GM21423 (cell line): Measurements from ENCODE around the gene RPL36.
"Not testable (repeated sequence)": the region's sequence is repeated elsewhere in the genome, so short reads cannot be mapped to it uniquely, and the experiment has no call there.

Source experiments
- ATAC-seq: cut with Tn5 transposase; IDR thresholded peaks from one replicate; pipeline ENCODE4 v1.9.1; 2021; ENCODE audit warnings: mild to moderate bottlenecking, moderate library complexity; ENCODE audit not compliant: unreplicated experiment

RPL36 gene

DNA sequence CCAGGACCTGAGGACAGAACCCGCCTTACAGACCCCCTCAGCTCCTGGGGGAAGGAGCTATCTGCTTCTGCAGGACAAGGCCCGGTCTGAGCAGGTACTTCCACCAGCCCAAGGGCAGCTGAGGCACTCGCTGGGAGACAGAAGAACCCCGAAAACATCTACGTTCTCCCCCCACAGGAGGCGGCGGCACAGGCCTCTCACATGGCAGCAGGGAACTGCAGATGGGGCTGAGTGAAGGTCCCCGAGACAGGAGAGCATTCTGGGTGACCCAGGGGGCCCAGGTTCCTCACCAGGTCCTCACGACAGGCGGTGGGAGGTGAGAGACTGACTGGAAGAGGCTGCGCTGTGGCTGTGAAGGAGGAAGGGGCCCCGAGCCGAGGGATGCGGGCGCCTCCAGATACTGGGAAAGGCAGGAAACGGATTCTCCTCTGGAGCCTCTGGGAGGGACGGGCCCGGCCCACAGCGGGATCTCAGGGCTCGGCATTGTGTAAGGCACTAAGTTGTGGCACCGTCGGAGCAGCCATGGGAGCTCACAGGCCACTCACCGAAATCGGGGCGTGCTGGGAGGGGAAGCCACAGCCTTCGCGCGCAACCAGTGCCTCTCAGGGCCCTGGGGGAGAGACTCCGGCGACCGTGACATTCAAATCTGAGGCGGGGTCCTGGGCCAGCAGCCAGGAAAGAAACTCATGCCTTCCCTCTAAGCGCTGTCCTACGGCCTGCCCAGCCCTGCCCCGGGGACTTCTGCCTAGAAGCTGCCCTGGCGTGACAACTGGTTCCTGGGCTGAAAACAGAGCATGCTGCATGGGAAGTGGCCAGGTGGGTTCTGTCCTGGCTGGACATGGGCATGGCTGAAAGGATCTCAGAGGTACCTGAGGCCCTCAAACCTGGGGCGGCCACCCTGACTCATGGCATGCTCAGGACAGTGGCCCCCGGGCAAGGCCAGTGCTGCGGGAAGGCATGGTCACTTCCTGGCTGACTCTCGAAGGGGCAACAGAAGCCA is 14.0 kb downstream of the RPL36 start:
- no peak for ATAC-seq

- no peak for ATAC-seq
These were observed 15.5 kb downstream of the RPL36 start for GRCh38 chr19:5705552-5705951.

DNA sequence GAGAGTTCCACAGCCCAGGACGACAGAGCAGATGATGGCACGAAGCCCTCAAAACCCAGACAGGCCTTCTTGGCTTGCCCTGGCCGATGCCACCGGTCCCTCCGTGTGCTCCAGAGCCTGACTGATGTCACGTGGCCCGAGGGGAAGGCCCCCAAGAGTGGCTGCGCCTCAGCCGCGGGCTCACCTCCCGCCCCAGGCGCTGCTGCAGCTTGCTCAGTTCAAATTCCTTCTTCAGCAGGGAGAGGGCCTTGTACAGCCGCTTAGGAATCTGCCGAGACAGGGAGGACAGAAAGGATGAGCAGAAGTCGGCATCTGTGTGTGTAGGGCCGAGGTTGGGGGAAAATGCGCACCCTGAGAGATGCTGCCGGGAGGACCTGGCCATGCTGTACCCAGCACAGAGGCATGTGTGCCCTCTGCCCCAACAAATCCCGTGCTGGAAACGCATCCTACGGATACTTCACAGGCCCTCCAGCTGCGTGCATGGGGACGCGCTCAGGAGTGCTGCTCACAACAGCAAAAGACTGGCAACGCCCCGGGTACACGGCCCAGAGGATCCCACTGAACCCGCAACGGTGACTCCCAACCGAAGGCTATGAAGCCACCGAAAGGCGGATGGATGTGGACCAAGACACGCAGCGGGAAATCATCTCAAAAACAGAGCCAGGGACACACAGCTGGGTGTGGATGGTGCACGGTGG is 16.9 kb downstream of the RPL36 start:
- ATAC-seq, result no peak

GRCh38 chr19:5707576-5708575 is 17.8 kb downstream of the RPL36 start:
- no peak for ATAC-seq

DNA sequence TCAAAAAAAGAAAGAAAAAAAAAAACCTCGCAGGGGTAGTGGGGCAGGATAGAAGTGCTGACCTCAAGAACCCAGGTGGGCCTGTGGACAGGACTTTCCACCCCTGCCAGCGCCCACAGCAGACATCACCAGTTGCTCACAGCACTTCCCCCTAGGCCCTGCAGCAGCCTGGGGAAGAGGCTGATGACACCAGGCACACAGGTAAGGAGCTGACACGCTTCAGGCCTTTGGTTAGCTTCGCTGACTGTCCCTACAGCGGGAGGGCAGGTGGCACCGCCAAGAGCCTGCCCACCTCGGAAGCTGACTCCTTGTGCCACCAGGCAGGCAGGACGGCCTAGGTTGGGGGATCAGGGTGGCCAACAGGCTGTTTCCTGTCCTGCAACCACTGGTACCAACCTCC is 20.9 kb downstream of the RPL36 start:
- ATAC-seq, result no peak

DNA sequence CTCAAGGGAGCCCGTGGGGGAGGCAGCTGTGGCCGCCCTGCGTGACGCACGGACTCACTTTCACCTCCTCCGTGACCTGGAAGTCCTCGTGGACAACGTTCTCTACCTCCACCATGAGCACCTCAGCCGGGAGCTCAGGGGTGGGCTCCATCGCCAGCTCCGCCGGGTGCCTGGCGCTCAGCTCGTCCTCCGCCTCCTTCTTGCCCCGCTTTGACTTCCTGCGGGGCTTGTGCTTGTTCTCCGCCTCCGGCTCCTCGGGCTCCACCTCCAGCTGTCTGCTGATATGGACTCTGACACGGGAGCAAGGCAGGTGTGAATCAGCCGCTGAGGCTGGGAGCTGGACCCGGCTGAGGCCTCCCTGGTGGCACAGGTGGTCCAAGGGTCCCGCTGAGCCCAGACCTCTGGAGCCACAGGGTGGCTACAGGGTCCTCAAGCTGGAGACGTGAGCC is 21.6 kb downstream of the RPL36 start:
- no peak for ATAC-seq

GRCh38 chr19:5713228-5713627 is 23.1 kb downstream of the RPL36 start:
- ATAC-seq, result no peak

DNA sequence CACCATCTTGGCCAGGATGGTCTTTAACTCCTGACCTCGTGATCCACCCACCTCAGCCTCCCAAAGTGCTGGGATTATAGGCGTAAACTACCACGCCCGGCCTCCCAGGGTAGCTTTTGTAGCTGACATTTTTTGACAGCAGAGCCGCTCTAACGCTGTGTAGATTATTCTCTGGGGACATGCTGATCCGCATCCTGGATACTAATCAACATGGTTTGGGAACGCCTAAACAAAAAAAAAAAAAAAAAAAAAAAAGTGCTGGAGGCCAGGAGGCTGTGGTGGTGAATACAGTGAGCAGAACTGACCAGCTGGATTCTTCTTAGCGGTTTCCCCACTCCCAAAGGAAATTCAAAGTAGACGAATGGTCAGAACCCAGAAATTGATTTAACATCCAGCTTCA is 24.7 kb downstream of the RPL36 start:
- ATAC-seq, result no peak

- ATAC-seq, result no peak
These were observed 27.3 kb downstream of the RPL36 start for GRCh38 chr19:5717215-5717935.

DNA sequence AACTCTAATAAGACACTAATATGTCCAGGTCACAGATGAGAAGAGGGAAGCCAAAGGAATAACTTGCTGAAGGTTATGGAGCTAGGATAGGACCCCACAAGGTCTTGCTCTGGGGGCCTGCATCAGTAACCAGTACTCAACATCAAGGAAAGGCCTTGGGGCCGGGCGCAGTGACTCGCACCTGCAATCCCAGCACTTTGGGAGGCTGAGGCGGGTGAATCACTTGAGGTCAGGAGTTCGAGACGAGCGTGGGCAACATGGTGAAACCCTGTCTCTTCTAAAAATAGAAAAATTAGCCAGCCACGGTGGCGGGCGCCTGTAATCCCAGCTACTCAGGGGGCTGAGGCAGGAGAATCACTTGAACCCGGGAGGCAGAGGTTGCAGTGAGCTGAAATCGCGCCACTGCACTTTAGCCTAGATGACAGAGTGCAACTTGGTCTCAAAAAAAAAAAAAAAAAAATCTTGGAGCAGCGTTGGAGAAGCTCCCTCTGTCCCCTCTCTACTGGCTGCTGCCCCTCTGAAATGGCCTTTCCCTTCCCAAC is 28.0 kb downstream of the RPL36 start:
- no peak for ATAC-seq

DNA sequence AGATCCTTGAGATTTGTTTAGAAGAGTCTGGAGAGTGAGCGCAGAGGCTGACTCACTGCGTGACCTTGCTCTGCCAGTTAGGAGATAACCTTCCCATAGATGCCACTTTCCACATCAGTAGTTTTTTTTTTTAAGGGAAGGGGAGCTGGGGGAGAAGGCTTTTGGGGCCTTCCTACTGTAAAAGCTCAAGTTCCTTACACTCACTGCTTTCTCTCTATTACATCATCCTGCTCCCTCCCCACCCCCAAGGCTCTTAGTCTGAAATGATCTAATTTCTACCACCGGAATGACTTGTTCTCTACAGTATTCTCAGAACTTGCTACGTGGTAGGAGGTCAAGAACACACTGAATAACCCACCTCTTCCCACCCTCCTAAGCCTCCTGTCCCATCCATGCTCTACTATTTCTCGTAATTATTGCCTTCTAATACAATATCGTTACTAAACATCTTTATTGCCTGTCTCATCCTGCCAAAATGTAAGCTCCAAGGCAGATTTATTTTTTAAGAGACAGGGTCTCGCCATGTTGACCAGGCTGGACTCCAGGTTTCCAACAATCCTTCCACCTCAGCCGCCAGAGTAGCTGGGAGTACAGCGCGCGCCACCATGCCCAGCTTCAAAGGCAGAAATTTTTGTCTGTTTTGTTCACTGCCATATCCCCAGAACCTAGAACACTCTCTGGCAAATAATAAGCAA is 28.6 kb downstream of the RPL36 start:
- no peak for ATAC-seq

- ATAC-seq, result peak; percentile 0
These were observed 29.3 kb downstream of the RPL36 start for GRCh38 chr19:5719274-5719960.

GRCh38 chr19:5719961-5720790 is 30.1 kb downstream of the RPL36 start, which contains the start of the genes CATSPERD and LONP1:
Gene CATSPERD, plus strand, starts transcription at chr19:5720637. Its CDS starts 101 bp downstream, at chr19:5720738.
Gene LONP1, minus strand, starts transcription at chr19:5720146. Its CDS starts 14 bp downstream, at chr19:5720132.
- peak; percentile 78 for ATAC-seq

GRCh38 chr19:5727453-5728050 is 37.5 kb downstream of the RPL36 start:
- no peak for ATAC-seq

DNA sequence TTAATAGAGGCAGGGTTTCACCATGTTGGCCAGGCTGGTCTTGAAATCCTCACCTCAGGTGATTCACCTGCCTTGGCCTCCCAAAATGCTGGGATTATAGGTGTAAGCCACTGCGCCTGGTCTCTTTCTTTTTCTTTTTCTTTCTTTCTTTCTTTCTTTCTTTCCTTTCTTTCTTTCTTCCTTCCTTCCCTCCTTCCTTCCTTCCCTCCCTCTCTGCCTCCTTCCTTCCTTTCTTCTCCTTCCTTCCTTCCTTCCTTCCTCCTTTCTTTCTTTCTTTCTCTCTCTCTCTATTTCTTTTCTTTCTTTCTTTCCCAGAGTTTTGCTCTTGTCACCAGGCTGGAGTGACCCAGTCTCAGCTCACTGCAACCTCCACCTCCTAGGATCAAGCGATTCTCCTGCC is 43.1 kb downstream of the RPL36 start:
- ATAC-seq, result not testable (repeated sequence)

GRCh38 chr19:5738423-5738822 is 48.3 kb downstream of the RPL36 start:
- ATAC-seq, result no peak
